IMR-90 (cell line): ENCODE measurements around the gene SRSF2.

Experiments
- CEBPB ChIP-seq: IDR thresholded peaks from 2 replicates; pipeline ENCODE4 v1.6.1; 2012; ENCODE audit warnings: low read depth, low read length, improper control_type of control experiment
- CTCF ChIP-seq: conservative IDR thresholded peaks from 2 replicates; pipeline ENCODE4 v1.5.1; 2012; ENCODE audit warnings: mild to moderate bottlenecking, low read depth, low read length, improper control_type of control experiment
- MAZ ChIP-seq: IDR thresholded peaks from 2 replicates; pipeline ENCODE4 v1.6.1; 2012; ENCODE audit warnings: low read depth, mild to moderate bottlenecking, low read length, improper control_type of control experiment, moderate library complexity, borderline replicate concordance
- POLR2A ChIP-seq: IDR thresholded peaks from 2 replicates; pipeline ENCODE4 v1.6.1; 2012; ENCODE audit warnings: mild to moderate bottlenecking, low read depth, low read length
- RCOR1 ChIP-seq: IDR thresholded peaks from 2 replicates; pipeline ENCODE4 v1.6.1; 2012; ENCODE audit warnings: mild to moderate bottlenecking, low read length, improper control_type of control experiment; ENCODE audit not compliant: insufficient replicate concordance
- USF2 ChIP-seq: fragments of 150-350 bp; IDR thresholded peaks from 2 replicates; pipeline ENCODE4 v1.6.1; 2017; ENCODE audit warnings: mild to moderate bottlenecking, antibody characterized with exemption, low read length, low read depth

- TF ChIP-seq POLR2A (peak; percentile 55), CTCF (no peak), CEBPB (no peak), RCOR1 (no peak), USF2 (no peak), MAZ (peak; percentile 90; the same call in 1 of the 2 replicates)
These were observed 26.1 kb downstream of the SRSF2 start, which contains the start of gene MXRA7 for GRCh38 chr17:76710863-76711611.
